22Rv1 (cell line): ENCODE results near the gene PRR5.

ENCODE experiments used
- ZFX ChIP-seq: fragments of 450-650 bp; IDR thresholded peaks from 2 replicates; pipeline ENCODE4 v1.6.1; 2017; ENCODE audit warnings: antibody characterized with exemption, borderline replicate concordance
- TF ChIP-seq, protein P1 (sequence below): fragments of 450-650 bp; IDR thresholded peaks from 2 replicates; pipeline ENCODE4 v1.5.1; 2017; ENCODE audit warnings: mild to moderate bottlenecking

GRCh38 chr22:44712962-44713361, 11.0 kb downstream of the PRR5 start:
- no peak for TF ChIP-seq ZFX
- TF ChIP-seq, protein P1, sequence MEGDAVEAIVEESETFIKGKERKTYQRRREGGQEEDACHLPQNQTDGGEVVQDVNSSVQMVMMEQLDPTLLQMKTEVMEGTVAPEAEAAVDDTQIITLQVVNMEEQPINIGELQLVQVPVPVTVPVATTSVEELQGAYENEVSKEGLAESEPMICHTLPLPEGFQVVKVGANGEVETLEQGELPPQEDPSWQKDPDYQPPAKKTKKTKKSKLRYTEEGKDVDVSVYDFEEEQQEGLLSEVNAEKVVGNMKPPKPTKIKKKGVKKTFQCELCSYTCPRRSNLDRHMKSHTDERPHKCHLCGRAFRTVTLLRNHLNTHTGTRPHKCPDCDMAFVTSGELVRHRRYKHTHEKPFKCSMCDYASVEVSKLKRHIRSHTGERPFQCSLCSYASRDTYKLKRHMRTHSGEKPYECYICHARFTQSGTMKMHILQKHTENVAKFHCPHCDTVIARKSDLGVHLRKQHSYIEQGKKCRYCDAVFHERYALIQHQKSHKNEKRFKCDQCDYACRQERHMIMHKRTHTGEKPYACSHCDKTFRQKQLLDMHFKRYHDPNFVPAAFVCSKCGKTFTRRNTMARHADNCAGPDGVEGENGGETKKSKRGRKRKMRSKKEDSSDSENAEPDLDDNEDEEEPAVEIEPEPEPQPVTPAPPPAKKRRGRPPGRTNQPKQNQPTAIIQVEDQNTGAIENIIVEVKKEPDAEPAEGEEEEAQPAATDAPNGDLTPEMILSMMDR = no peak
